Measurements from ENCODE around the gene GARRE1. TPM values are rescaled to one million over a fixed set of nuclear protein-coding genes. Genes with fewer than 3 reads are reported as not detected.

Gene GARRE1
- total and polyA plus RNA-seq, 2 experiments from 2014 or later, result 16.0 to 20.0 TPM

GRCh38 chr19:34228762-34229161, 25.6 kb upstream of the GARRE1 start:
- Histone ChIP-seq H2AFZ (no peak overlapping the region), H4K20me1 (replicated peaks; ENCODE audit: insufficient read depth) (no peaks in the 10 kb centered on the region; the same call in 1 of the 2 replicates), H3K27ac (ENCODE audit: low read depth) (no peak overlapping the region), H3K4me2 (no peak overlapping the region), H3F3A (replicated peaks; ENCODE audit: low read depth) (peaks cover 22% of the 10 kb centered on the region), H3K27me3 (ENCODE audit: insufficient read depth) (no peaks in the 10 kb centered on the region), H3K4me3 (no peak overlapping the region), H3K79me2 (replicated peaks; ENCODE audit: insufficient read depth) (no peaks in the 10 kb centered on the region; the same call in 1 of the 2 replicates), H3K36me3 (ENCODE audit: insufficient read depth) (peaks cover 23% of the 10 kb centered on the region), H3K4me1 (ENCODE audit: insufficient read depth) (peaks cover 26% of the 10 kb centered on the region), H3K9me2 (ENCODE audit: insufficient read depth) (no peaks in the 10 kb centered on the region)
- DNase-seq (ENCODE audit: low spot score) (no peak), ATAC-seq (no peak)
- no peaks in the 10 kb centered on the region for H3K9me3 Mint-ChIP-seq
- no peak for TF ChIP-seq ZNF462 (CRISPR knock-in tag; IDR thresholded peaks at IDR 0.05)
- peaks cover 39% of the 10 kb centered on the region for H3K4me1 Mint-ChIP-seq
- H3K27me3 Mint-ChIP-seq (ENCODE audit: insufficient read depth, low read depth, poor library complexity), result no peaks in the 10 kb centered on the region
- no peak overlapping the region for H3K4me3 Mint-ChIP-seq
- H3K36me3 Mint-ChIP-seq (ENCODE audit: low read depth), result peaks cover 56% of the 10 kb centered on the region
- no peak overlapping the region for H3K27ac Mint-ChIP-seq

GRCh38 chr19:34229721-34230120, 24.6 kb upstream of the GARRE1 start:
- no peak overlapping the region for H3K27ac ChIP-seq (ENCODE audit: low read depth)
- peaks cover 19% of the 10 kb centered on the region for H3K4me1 ChIP-seq (ENCODE audit: insufficient read depth)
- DNase-seq (ENCODE audit: low spot score) (no peak), ATAC-seq (no peak)
- peaks cover 17% of the 10 kb centered on the region for H3F3A ChIP-seq (replicated peaks; ENCODE audit: low read depth)
- Mint-ChIP-seq H3K27ac (no peak overlapping the region), H3K36me3 (ENCODE audit: low read depth) (peaks cover 46% of the 10 kb centered on the region), H3K4me3 (no peak overlapping the region), H3K27me3 (ENCODE audit: insufficient read depth, low read depth, poor library complexity) (peaks cover 3% of the 10 kb centered on the region), H3K9me3 (no peaks in the 10 kb centered on the region), H3K4me1 (peaks cover 33% of the 10 kb centered on the region)
- no peaks in the 10 kb centered on the region; the same call in 1 of the 2 replicates for H4K20me1 ChIP-seq (replicated peaks; ENCODE audit: insufficient read depth)
- H3K36me3 ChIP-seq (ENCODE audit: insufficient read depth), result peaks cover 23% of the 10 kb centered on the region
- H3K27me3 ChIP-seq (ENCODE audit: insufficient read depth), result no peaks in the 10 kb centered on the region
- no peak overlapping the region for H3K4me3 ChIP-seq
- no peak overlapping the region for H2AFZ ChIP-seq
- no peaks in the 10 kb centered on the region for H3K9me2 ChIP-seq (ENCODE audit: insufficient read depth)
- no peak overlapping the region for H3K4me2 ChIP-seq
- no peaks in the 10 kb centered on the region; the same call in 1 of the 2 replicates for H3K79me2 ChIP-seq (replicated peaks; ENCODE audit: insufficient read depth)
- TF ChIP-seq STAT1 (IDR thresholded peaks at IDR 0.05; ENCODE audit: unreplicated experiment) (no peak), ZNF331 (CRISPR knock-in tag; IDR thresholded peaks at IDR 0.05; ENCODE audit: low read depth) (no peak), ZNF114 (CRISPR knock-in tag; IDR thresholded peaks at IDR 0.05) (no peak), NANOG (IDR thresholded peaks at IDR 0.05; ENCODE audit: borderline replicate concordance) (no peak), ZNF462 (CRISPR knock-in tag; IDR thresholded peaks at IDR 0.05) (no peak)

All from GM23338 (cell line).